Measurements from ENCODE around the gene GRID1.

GRCh38 chr10:85659331-85659730 is 707.3 kb downstream of the GRID1 start:
- TF ChIP-seq TAF1 (IDR thresholded peaks at IDR 0.05; ENCODE audit: borderline replicate concordance, low read depth, low read length) (no peak), CTCF (IDR thresholded peaks at IDR 0.05 in 2 of 3, conservative IDR thresholded peaks at IDR 0.05 in 1 of 3; ENCODE audit: control insufficient read depth in 2 of 3, extremely low read depth in 1 of 3, insufficient read depth in 1 of 3, low read depth in 3 of 3, low read length in 3 of 3) (no peak), NRF1 (conservative IDR thresholded peaks at IDR 0.05; ENCODE audit: low read depth, low read length) (no peak), NR2C2 (IDR thresholded peaks at IDR 0.05; ENCODE audit: borderline replicate concordance, control insufficient read depth, insufficient read length, low read depth) (no peak), POLR2A (IDR thresholded peaks at IDR 0.05; ENCODE audit: low read depth, low read length) (no peak), SMC3 (IDR thresholded peaks at IDR 0.05; ENCODE audit: borderline replicate concordance, low read length) (no peak), BCL11A (IDR thresholded peaks at IDR 0.05; ENCODE audit: low read depth, low read length) (no peak), PKNOX1 (IDR thresholded peaks at IDR 0.05) (no peak)
- TF ChIP-seq, protein P1, sequence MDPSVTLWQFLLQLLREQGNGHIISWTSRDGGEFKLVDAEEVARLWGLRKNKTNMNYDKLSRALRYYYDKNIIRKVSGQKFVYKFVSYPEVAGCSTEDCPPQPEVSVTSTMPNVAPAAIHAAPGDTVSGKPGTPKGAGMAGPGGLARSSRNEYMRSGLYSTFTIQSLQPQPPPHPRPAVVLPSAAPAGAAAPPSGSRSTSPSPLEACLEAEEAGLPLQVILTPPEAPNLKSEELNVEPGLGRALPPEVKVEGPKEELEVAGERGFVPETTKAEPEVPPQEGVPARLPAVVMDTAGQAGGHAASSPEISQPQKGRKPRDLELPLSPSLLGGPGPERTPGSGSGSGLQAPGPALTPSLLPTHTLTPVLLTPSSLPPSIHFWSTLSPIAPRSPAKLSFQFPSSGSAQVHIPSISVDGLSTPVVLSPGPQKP (IDR thresholded peaks at IDR 0.05; ENCODE audit: low read depth, low read length) = no peak
